ENCODE data around the gene FOXN3. TPM values are rescaled to one million over a fixed set of nuclear protein-coding genes. Genes with fewer than 3 reads are reported as not detected.
A peak's percentile ranks its signal among the peaks of the same experiment; 100 is the strongest.

The FOXN3 gene
- total RNA-seq, 1 donor from 2014 or later, result 31.8 TPM

GRCh38 chr14:89171628-89172027, 245.4 kb downstream of the FOXN3 start:
- no peak overlapping the region for H3K9ac ChIP-seq (ENCODE audit: low read depth in 1 of 3, low read length in 3 of 3)
- H3K27me3 ChIP-seq (ENCODE audit: control insufficient read depth in 3 of 3, insufficient read depth in 3 of 3, low read length in 3 of 3), result no peaks in the 10 kb centered on the region
- peaks cover 5 to 9% (median 7%) of the 10 kb centered on the region in 3 donors for H3K4me1 ChIP-seq (ENCODE audit: control insufficient read depth in 3 of 3, insufficient read depth in 3 of 3, low read length in 3 of 3)
- H3K36me3 ChIP-seq (ENCODE audit: control insufficient read depth in 3 of 3, insufficient read depth in 3 of 3, low read length in 3 of 3), result peaks cover 3 to 12% (median 5%) of the 10 kb centered on the region in 3 donors
- H3K4me3 ChIP-seq (ENCODE audit: low read length in 3 of 3), result no peak overlapping the region
- peaks cover 0 to 4% (median 4%) of the 10 kb centered on the region in 3 donors for H3K9me3 ChIP-seq (ENCODE audit: control insufficient read depth in 3 of 3, low read length in 3 of 3)
- no peak overlapping the region for H3K27ac ChIP-seq (ENCODE audit: low read depth, low read length)

- no peak overlapping the region for H3K4me3 ChIP-seq (ENCODE audit: low read length in 3 of 3)
- peaks cover 0 to 4% (median 4%) of the 10 kb centered on the region in 3 donors for H3K9me3 ChIP-seq (ENCODE audit: control insufficient read depth in 3 of 3, low read length in 3 of 3)
- H3K9ac ChIP-seq (ENCODE audit: low read depth in 1 of 3, low read length in 3 of 3), result no peak overlapping the region
- no peak overlapping the region for H3K27ac ChIP-seq (ENCODE audit: low read depth, low read length)
- H3K27me3 ChIP-seq (ENCODE audit: control insufficient read depth in 3 of 3, insufficient read depth in 3 of 3, low read length in 3 of 3), result no peaks in the 10 kb centered on the region
- peaks cover 7 to 12% (median 11%) of the 10 kb centered on the region in 3 donors for H3K4me1 ChIP-seq (ENCODE audit: control insufficient read depth in 3 of 3, insufficient read depth in 3 of 3, low read length in 3 of 3)
- peaks cover 3 to 12% (median 5%) of the 10 kb centered on the region in 3 donors for H3K36me3 ChIP-seq (ENCODE audit: control insufficient read depth in 3 of 3, insufficient read depth in 3 of 3, low read length in 3 of 3)
These were observed 245.9 kb downstream of the FOXN3 start for GRCh38 chr14:89171168-89171567.

- Histone ChIP-seq H3K27ac (ENCODE audit: low read depth, low read length) (no peak overlapping the region), H3K27me3 (ENCODE audit: control insufficient read depth in 3 of 3, insufficient read depth in 3 of 3, low read length in 3 of 3) (no peaks in the 10 kb centered on the region), H3K9ac (ENCODE audit: low read depth in 1 of 3, low read length in 3 of 3) (no peak overlapping the region), H3K9me3 (ENCODE audit: control insufficient read depth in 3 of 3, low read length in 3 of 3) (peaks cover 0 to 4% (median 4%) of the 10 kb centered on the region in 3 donors), H3K4me1 (ENCODE audit: control insufficient read depth in 3 of 3, insufficient read depth in 3 of 3, low read length in 3 of 3) (peaks cover 26 to 33% (median 30%) of the 10 kb centered on the region in 3 donors), H3K4me3 (ENCODE audit: low read length in 3 of 3) (no peak overlapping the region), H3K36me3 (ENCODE audit: control insufficient read depth in 3 of 3, insufficient read depth in 3 of 3, low read length in 3 of 3) (peaks cover 4 to 8% (median 7%) of the 10 kb centered on the region in 3 donors)
These were observed 249.3 kb downstream of the FOXN3 start for GRCh38 chr14:89167705-89168104.

- Histone ChIP-seq H3K9ac (ENCODE audit: low read depth in 1 of 3, low read length in 3 of 3) (no peak overlapping the region), H3K4me3 (ENCODE audit: low read length in 3 of 3) (no peak overlapping the region), H3K9me3 (ENCODE audit: control insufficient read depth in 3 of 3, low read length in 3 of 3) (no peaks in the 10 kb centered on the region), H3K27ac (ENCODE audit: low read depth, low read length) (peak overlapping the region; percentile 51), H3K27me3 (ENCODE audit: control insufficient read depth in 3 of 3, insufficient read depth in 3 of 3, low read length in 3 of 3) (no peaks in the 10 kb centered on the region), H3K4me1 (ENCODE audit: control insufficient read depth in 3 of 3, insufficient read depth in 3 of 3, low read length in 3 of 3) (peaks cover 26 to 33% (median 30%) of the 10 kb centered on the region in 3 donors), H3K36me3 (ENCODE audit: control insufficient read depth in 3 of 3, insufficient read depth in 3 of 3, low read length in 3 of 3) (peaks cover 13 to 14% (median 13%) of the 10 kb centered on the region in 3 donors)
These were observed 250.4 kb downstream of the FOXN3 start for GRCh38 chr14:89166633-89167032.

GRCh38 chr14:89165189-89166181, 251.5 kb downstream of the FOXN3 start:
- Histone ChIP-seq H3K4me3 (ENCODE audit: low read length in 3 of 3) (peak overlapping the region; percentile 16 to 47 (median 28)), H3K4me1 (ENCODE audit: control insufficient read depth in 3 of 3, insufficient read depth in 3 of 3, low read length in 3 of 3) (peaks cover 26 to 33% (median 30%) of the 10 kb centered on the region in 3 donors), H3K36me3 (ENCODE audit: control insufficient read depth in 3 of 3, insufficient read depth in 3 of 3, low read length in 3 of 3) (peaks cover 14 to 18% (median 15%) of the 10 kb centered on the region in 3 donors), H3K9ac (ENCODE audit: low read depth in 1 of 3, low read length in 3 of 3) (peak overlapping the region; percentile 29 to 51 (median 47)), H3K9me3 (ENCODE audit: control insufficient read depth in 3 of 3, low read length in 3 of 3) (no peaks in the 10 kb centered on the region), H3K27me3 (ENCODE audit: control insufficient read depth in 3 of 3, insufficient read depth in 3 of 3, low read length in 3 of 3) (no peaks in the 10 kb centered on the region), H3K27ac (ENCODE audit: low read depth, low read length) (peak overlapping the region; percentile 51)

- Histone ChIP-seq H3K27ac (ENCODE audit: low read depth, low read length) (peak overlapping the region; percentile 51), H3K4me3 (ENCODE audit: low read length in 3 of 3) (peak overlapping the region in 1 of 3 donors; percentile 47)
These were observed 252.6 kb downstream of the FOXN3 start for GRCh38 chr14:89164168-89165073.

GRCh38 chr14:89163031-89163636, 253.9 kb downstream of the FOXN3 start:
- Histone ChIP-seq H3K27ac (ENCODE audit: low read depth, low read length) (no peak overlapping the region), H3K36me3 (ENCODE audit: control insufficient read depth in 3 of 3, insufficient read depth in 3 of 3, low read length in 3 of 3) (peaks cover 14 to 18% (median 15%) of the 10 kb centered on the region in 3 donors), H3K9me3 (ENCODE audit: control insufficient read depth in 3 of 3, low read length in 3 of 3) (no peaks in the 10 kb centered on the region), H3K4me3 (ENCODE audit: low read length in 3 of 3) (no peak overlapping the region), H3K27me3 (ENCODE audit: control insufficient read depth in 3 of 3, insufficient read depth in 3 of 3, low read length in 3 of 3) (no peaks in the 10 kb centered on the region), H3K9ac (ENCODE audit: low read depth in 1 of 3, low read length in 3 of 3) (no peak overlapping the region), H3K4me1 (ENCODE audit: control insufficient read depth in 3 of 3, insufficient read depth in 3 of 3, low read length in 3 of 3) (peaks cover 26 to 33% (median 30%) of the 10 kb centered on the region in 3 donors)

More at GRCh38 chr14:89164168-89165073, 252.6 kb downstream of the FOXN3 start:
- Histone ChIP-seq H3K27me3 (ENCODE audit: control insufficient read depth in 3 of 3, insufficient read depth in 3 of 3, low read length in 3 of 3) (no peaks in the 10 kb centered on the region), H3K4me1 (ENCODE audit: control insufficient read depth in 3 of 3, insufficient read depth in 3 of 3, low read length in 3 of 3) (peaks cover 26 to 33% (median 30%) of the 10 kb centered on the region in 3 donors), H3K9ac (ENCODE audit: low read depth in 1 of 3, low read length in 3 of 3) (peak overlapping the region in 2 of 3 donors; percentile 29 to 51), H3K36me3 (ENCODE audit: control insufficient read depth in 3 of 3, insufficient read depth in 3 of 3, low read length in 3 of 3) (peaks cover 14 to 18% (median 15%) of the 10 kb centered on the region in 3 donors), H3K9me3 (ENCODE audit: control insufficient read depth in 3 of 3, low read length in 3 of 3) (no peaks in the 10 kb centered on the region)

- Histone ChIP-seq H3K36me3 (ENCODE audit: control insufficient read depth in 3 of 3, insufficient read depth in 3 of 3, low read length in 3 of 3) (peaks cover 14 to 18% (median 15%) of the 10 kb centered on the region in 3 donors), H3K4me1 (ENCODE audit: control insufficient read depth in 3 of 3, insufficient read depth in 3 of 3, low read length in 3 of 3) (peaks cover 26 to 33% (median 30%) of the 10 kb centered on the region in 3 donors), H3K27ac (ENCODE audit: low read depth, low read length) (no peak overlapping the region), H3K9me3 (ENCODE audit: control insufficient read depth in 3 of 3, low read length in 3 of 3) (no peaks in the 10 kb centered on the region), H3K27me3 (ENCODE audit: control insufficient read depth in 3 of 3, insufficient read depth in 3 of 3, low read length in 3 of 3) (no peaks in the 10 kb centered on the region), H3K9ac (ENCODE audit: low read depth in 1 of 3, low read length in 3 of 3) (no peak overlapping the region), H3K4me3 (ENCODE audit: low read length in 3 of 3) (no peak overlapping the region)
These were observed 254.4 kb downstream of the FOXN3 start for GRCh38 chr14:89162586-89162985.

- H3K36me3 ChIP-seq (ENCODE audit: control insufficient read depth in 3 of 3, insufficient read depth in 3 of 3, low read length in 3 of 3), result peaks cover 14 to 18% (median 17%) of the 10 kb centered on the region in 3 donors
- no peak overlapping the region for H3K27ac ChIP-seq (ENCODE audit: low read depth, low read length)
- H3K4me3 ChIP-seq (ENCODE audit: low read length in 3 of 3), result no peak overlapping the region
- H3K9ac ChIP-seq (ENCODE audit: low read depth in 1 of 3, low read length in 3 of 3), result no peak overlapping the region
- H3K27me3 ChIP-seq (ENCODE audit: control insufficient read depth in 3 of 3, insufficient read depth in 3 of 3, low read length in 3 of 3), result no peaks in the 10 kb centered on the region
- H3K9me3 ChIP-seq (ENCODE audit: control insufficient read depth in 3 of 3, low read length in 3 of 3), result no peaks in the 10 kb centered on the region
- peaks cover 7 to 18% (median 17%) of the 10 kb centered on the region in 3 donors for H3K4me1 ChIP-seq (ENCODE audit: control insufficient read depth in 3 of 3, insufficient read depth in 3 of 3, low read length in 3 of 3)
These were observed 256.6 kb downstream of the FOXN3 start for GRCh38 chr14:89160437-89160836.
